Astrocyte (in vitro differentiated cells and primary cell): Measurements from ENCODE around the gene SLCO3A1. TPM values are rescaled to one million over a fixed set of nuclear protein-coding genes. Genes with fewer than 3 reads are reported as not detected.

ENCODE experiments used
- DNase-seq: peaks from one replicate; pipeline ENCODE4 v3.0.0-alpha.2; 2010; ENCODE audit warnings: low read depth
- FAIRE-seq: peaks from 2 replicates; lab custom pipeline; 2011; peaks lifted over from hg19 to GRCh38; lab: Jason Lieb, UNC
- H2AFZ ChIP-seq: 2 replicates; pipeline ENCODE4 v1.6.0; 2012; ENCODE audit warnings: low read depth, low read length, inconsistent platforms
- H3K27ac ChIP-seq: 2 replicates; pipeline ENCODE4 v1.5.1; 2011; ENCODE audit warnings: low read depth, low read length, inconsistent platforms
- H3K27me3 ChIP-seq: 2 replicates; pipeline ENCODE4 v1.6.0; 2011; ENCODE audit warnings: low read length, inconsistent platforms; ENCODE audit not compliant: insufficient read depth
- H3K36me3 ChIP-seq: 2 replicates; pipeline ENCODE4 v1.5.1; 2011; ENCODE audit warnings: low read length, inconsistent platforms; ENCODE audit not compliant: insufficient read depth
- H3K4me1 ChIP-seq: 2 replicates; pipeline ENCODE4 v1.5.1; 2011; ENCODE audit warnings: low read length, inconsistent platforms; ENCODE audit not compliant: insufficient read depth
- H3K4me2 ChIP-seq: 2 replicates; pipeline ENCODE4 v1.6.0; 2012; ENCODE audit warnings: low read length, inconsistent platforms
- H3K4me3 ChIP-seq: 2 replicates; pipeline ENCODE4 v1.5.1; 2011; ENCODE audit warnings: low read depth, mild to moderate bottlenecking, low read length, inconsistent platforms; ENCODE audit not compliant: insufficient read depth
- H3K79me2 ChIP-seq: 2 replicates; pipeline ENCODE4 v1.6.0; 2012; ENCODE audit warnings: mild to moderate bottlenecking, low read length, inconsistent platforms; ENCODE audit not compliant: insufficient read depth
- H3K9ac ChIP-seq: 2 replicates; pipeline ENCODE4 v1.6.0; 2012; ENCODE audit warnings: mild to moderate bottlenecking, low read length, inconsistent platforms
- H3K9me3 ChIP-seq: 2 replicates; pipeline ENCODE4 v1.5.1; 2012; ENCODE audit warnings: low read depth, mild to moderate bottlenecking, low read length, inconsistent platforms; ENCODE audit not compliant: insufficient read depth
- H4K20me1 ChIP-seq: 2 replicates; pipeline ENCODE4 v1.6.0; 2012; ENCODE audit warnings: low read length, inconsistent platforms; ENCODE audit not compliant: insufficient read depth
- H3K27ac Mint-ChIP-seq: one replicate; pipeline ENCODE4 v1.8.0; 2021; ENCODE audit warnings: mild to moderate bottlenecking, mixed read lengths; ENCODE audit not compliant: unreplicated experiment
- H3K27me3 Mint-ChIP-seq: one replicate; pipeline ENCODE4 v1.8.0; 2021; ENCODE audit warnings: low read depth, mixed read lengths; ENCODE audit not compliant: unreplicated experiment
- H3K36me3 Mint-ChIP-seq: one replicate; pipeline ENCODE4 v1.8.0; 2021; ENCODE audit warnings: low read depth, mixed read lengths; ENCODE audit not compliant: unreplicated experiment
- H3K4me1 Mint-ChIP-seq: one replicate; pipeline ENCODE4 v1.8.0; 2021; ENCODE audit warnings: low read depth, mixed read lengths; ENCODE audit not compliant: unreplicated experiment
- H3K4me3 Mint-ChIP-seq: one replicate; pipeline ENCODE4 v1.8.0; 2021; ENCODE audit warnings: mild to moderate bottlenecking, moderate library complexity, mixed read lengths; ENCODE audit not compliant: unreplicated experiment
- H3K9me3 Mint-ChIP-seq: one replicate; pipeline ENCODE4 v1.8.0; 2021; ENCODE audit warnings: mild to moderate bottlenecking, mixed read lengths; ENCODE audit not compliant: unreplicated experiment
- EZH2 ChIP-seq: IDR thresholded peaks from 2 replicates; pipeline ENCODE4 v1.6.1; 2012; ENCODE audit warnings: mild to moderate bottlenecking, low read length, inconsistent platforms; ENCODE audit not compliant: insufficient read depth
- total RNA-seq: library from RNA; stranded (reverse); gene quantifications from 2 replicates; pipeline ENCODE4 v1.2.1, GENCODE V29; 2021
- TF ChIP-seq, protein P1 (sequence below): IDR thresholded peaks from 2 replicates; pipeline ENCODE4 v1.5.1; 2011; ENCODE audit warnings: low read depth, mild to moderate bottlenecking, inconsistent platforms, low read length, moderate library complexity; ENCODE audit not compliant: insufficient read depth

The SLCO3A1 gene
- total RNA-seq, 1 donor from 2014 or later, result 9.4 TPM

DNA sequence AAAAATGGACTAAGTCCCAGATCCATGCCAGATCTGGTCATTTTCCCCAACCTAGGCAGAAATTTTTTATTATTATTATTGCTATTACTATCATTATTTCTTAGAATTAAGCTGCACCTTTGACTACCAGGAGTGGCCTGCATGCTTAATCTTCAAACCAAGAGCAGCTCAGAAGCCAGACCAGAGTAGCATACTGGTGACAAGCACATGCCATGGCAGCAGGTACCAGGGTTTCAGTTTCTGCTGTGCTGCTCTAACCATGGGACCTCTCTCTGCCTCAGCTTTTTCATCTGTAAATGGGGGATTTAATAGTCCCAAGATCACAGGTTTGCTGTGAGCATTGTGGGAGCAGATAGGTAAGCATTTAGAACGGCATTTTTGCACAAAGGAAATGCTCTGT lies 262.3 kb downstream of the SLCO3A1 start:
- Histone ChIP-seq H3K27me3 (no peaks in the 10 kb centered on the region), H3K4me3 (no peak overlapping the region), H3K4me1 (no peaks in the 10 kb centered on the region), H3K79me2 (no peaks in the 10 kb centered on the region), H4K20me1 (no peaks in the 10 kb centered on the region), H3K9me3 (no peaks in the 10 kb centered on the region), H3K9ac (no peak overlapping the region), H3K27ac (no peak overlapping the region), H3K36me3 (no peaks in the 10 kb centered on the region), H3K4me2 (no peak overlapping the region), H2AFZ (no peak overlapping the region)
- no peaks in the 10 kb centered on the region for H3K27me3 Mint-ChIP-seq
- DNase-seq (no peak), FAIRE-seq (no peak)
- H3K27ac Mint-ChIP-seq, result no peak overlapping the region
- TF ChIP-seq, protein P1, sequence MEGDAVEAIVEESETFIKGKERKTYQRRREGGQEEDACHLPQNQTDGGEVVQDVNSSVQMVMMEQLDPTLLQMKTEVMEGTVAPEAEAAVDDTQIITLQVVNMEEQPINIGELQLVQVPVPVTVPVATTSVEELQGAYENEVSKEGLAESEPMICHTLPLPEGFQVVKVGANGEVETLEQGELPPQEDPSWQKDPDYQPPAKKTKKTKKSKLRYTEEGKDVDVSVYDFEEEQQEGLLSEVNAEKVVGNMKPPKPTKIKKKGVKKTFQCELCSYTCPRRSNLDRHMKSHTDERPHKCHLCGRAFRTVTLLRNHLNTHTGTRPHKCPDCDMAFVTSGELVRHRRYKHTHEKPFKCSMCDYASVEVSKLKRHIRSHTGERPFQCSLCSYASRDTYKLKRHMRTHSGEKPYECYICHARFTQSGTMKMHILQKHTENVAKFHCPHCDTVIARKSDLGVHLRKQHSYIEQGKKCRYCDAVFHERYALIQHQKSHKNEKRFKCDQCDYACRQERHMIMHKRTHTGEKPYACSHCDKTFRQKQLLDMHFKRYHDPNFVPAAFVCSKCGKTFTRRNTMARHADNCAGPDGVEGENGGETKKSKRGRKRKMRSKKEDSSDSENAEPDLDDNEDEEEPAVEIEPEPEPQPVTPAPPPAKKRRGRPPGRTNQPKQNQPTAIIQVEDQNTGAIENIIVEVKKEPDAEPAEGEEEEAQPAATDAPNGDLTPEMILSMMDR, result no peak
- TF ChIP-seq EZH2, result no peak
- peaks cover 17% of the 10 kb centered on the region for H3K4me1 Mint-ChIP-seq
- H3K9me3 Mint-ChIP-seq, result no peaks in the 10 kb centered on the region
- H3K36me3 Mint-ChIP-seq, result no peaks in the 10 kb centered on the region
- H3K4me3 Mint-ChIP-seq, result no peak overlapping the region

DNA sequence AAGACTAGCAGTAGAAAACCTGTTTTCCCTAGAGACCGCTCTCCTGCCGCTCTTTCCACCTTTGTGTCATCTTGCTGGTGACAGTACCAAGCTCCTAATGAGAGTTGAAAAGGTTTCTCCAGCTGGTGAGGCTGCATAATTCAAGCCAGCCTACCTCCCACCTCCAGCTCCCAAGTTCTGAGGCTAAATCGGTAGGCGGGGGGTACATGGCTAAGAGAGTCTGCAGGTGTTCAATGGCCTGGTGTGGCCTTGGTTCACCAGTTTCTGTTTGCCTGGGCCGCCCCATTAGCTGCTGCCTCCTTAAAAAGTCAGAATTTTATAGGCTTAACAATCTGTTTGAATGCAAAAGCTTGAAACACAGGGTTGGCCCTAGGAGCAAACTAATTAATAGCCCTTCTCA lies 262.8 kb downstream of the SLCO3A1 start:
- H3K9me3 Mint-ChIP-seq, result no peaks in the 10 kb centered on the region
- FAIRE-seq, result no peak
- H3K27me3 Mint-ChIP-seq, result no peaks in the 10 kb centered on the region
- no peaks in the 10 kb centered on the region for H3K9me3 ChIP-seq
- no peak for TF ChIP-seq EZH2
- TF ChIP-seq, protein P1, result no peak
- no peak overlapping the region for H3K4me3 ChIP-seq
- H3K27me3 ChIP-seq, result no peaks in the 10 kb centered on the region
- H2AFZ ChIP-seq, result no peak overlapping the region
- no peak overlapping the region for H3K4me3 Mint-ChIP-seq
- no peak overlapping the region for H3K9ac ChIP-seq
- no peak overlapping the region for H3K4me2 ChIP-seq
- no peaks in the 10 kb centered on the region for H4K20me1 ChIP-seq
- DNase-seq, result no peak
- H3K4me1 ChIP-seq, result no peaks in the 10 kb centered on the region
- no peaks in the 10 kb centered on the region for H3K79me2 ChIP-seq
- no peak overlapping the region for H3K27ac Mint-ChIP-seq
- H3K4me1 Mint-ChIP-seq, result peaks cover 17% of the 10 kb centered on the region
- no peaks in the 10 kb centered on the region for H3K36me3 Mint-ChIP-seq
- H3K27ac ChIP-seq, result no peak overlapping the region
- no peaks in the 10 kb centered on the region for H3K36me3 ChIP-seq

DNA sequence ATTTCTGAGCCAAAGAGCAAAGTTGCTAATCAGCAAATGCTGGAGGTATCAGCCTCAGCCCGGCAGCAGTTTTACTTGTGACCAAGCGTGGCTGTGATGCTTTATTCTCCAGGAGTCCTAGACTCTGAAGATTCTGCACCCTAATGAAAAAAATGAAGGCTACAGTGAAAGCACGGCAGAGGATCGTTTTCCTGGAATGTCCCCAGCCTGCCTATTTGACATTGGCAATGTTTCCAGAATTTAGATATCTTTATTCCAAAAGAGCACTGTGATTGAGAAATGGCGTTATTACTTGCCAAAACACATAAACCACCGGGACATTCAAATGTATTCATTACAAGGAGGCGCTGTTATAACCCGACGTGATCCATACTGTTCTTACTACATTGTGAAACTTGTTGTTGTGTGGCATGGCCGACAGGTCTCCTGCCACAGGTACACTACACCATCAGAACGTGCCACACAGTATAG lies 263.8 kb downstream of the SLCO3A1 start:
- Mint-ChIP-seq H3K36me3 (peaks cover 5% of the 10 kb centered on the region), H3K9me3 (peaks cover 5% of the 10 kb centered on the region), H3K27ac (no peak overlapping the region), H3K4me3 (no peak overlapping the region), H3K4me1 (peaks cover 9% of the 10 kb centered on the region), H3K27me3 (no peaks in the 10 kb centered on the region)
- no peaks in the 10 kb centered on the region for H3K79me2 ChIP-seq
- H3K9ac ChIP-seq, result no peak overlapping the region
- no peak overlapping the region for H3K27ac ChIP-seq
- TF ChIP-seq EZH2, result no peak
- TF ChIP-seq, protein P1, result no peak
- H4K20me1 ChIP-seq, result no peaks in the 10 kb centered on the region
- H3K36me3 ChIP-seq, result no peaks in the 10 kb centered on the region
- no peaks in the 10 kb centered on the region for H3K9me3 ChIP-seq
- H3K4me2 ChIP-seq, result no peak overlapping the region
- no peaks in the 10 kb centered on the region for H3K4me1 ChIP-seq
- DNase-seq (no peak), FAIRE-seq (no peak)
- H3K27me3 ChIP-seq, result no peaks in the 10 kb centered on the region
- H2AFZ ChIP-seq, result no peak overlapping the region
- no peak overlapping the region for H3K4me3 ChIP-seq
